BLaER1 treated with 17β-estradiol and CSF1 and Interleukin-3, amounts not matched to agents 10 nM and 100 nM (cell line): ENCODE results near the gene AQP1.

ENCODE experiments used
- H3K27ac ChIP-seq, 11 experiments: shearing (Covaris generic); formaldehyde crosslinking; 2 replicates each; pipeline ENCODE4 v1.8.1; 2022
- H3K27me3 ChIP-seq, 11 experiments: shearing (Covaris generic); formaldehyde crosslinking; 2 replicates each; pipeline ENCODE4 v1.8.1; 2022
- H3K36me3 ChIP-seq, 11 experiments: shearing (Covaris generic); formaldehyde crosslinking; 2 replicates each; pipeline ENCODE4 v1.8.1; 2022
- H3K4me1 ChIP-seq, 10 experiments: shearing (Covaris generic); formaldehyde crosslinking; 2 replicates each; pipeline ENCODE4 v1.8.1; 2022
- H3K4me2 ChIP-seq, 11 experiments: shearing (Covaris generic); formaldehyde crosslinking; 2 replicates each; pipeline ENCODE4 v1.8.1; 2022
- H3K4me3 ChIP-seq, 10 experiments: shearing (Covaris generic); formaldehyde crosslinking; 2 replicates each; pipeline ENCODE4 v1.8.1; 2022
- H3K9ac ChIP-seq, 11 experiments: shearing (Covaris generic); formaldehyde crosslinking; 2 replicates each; pipeline ENCODE4 v1.8.1; 2022
- H3K9me3 ChIP-seq, 11 experiments: shearing (Covaris generic); formaldehyde crosslinking; replicated peaks in 1 of 11; 2 replicates each; pipeline ENCODE4 v1.8.1; 2022
- H4K20me1 ChIP-seq, 11 experiments: shearing (Covaris generic); formaldehyde crosslinking; 2 replicates each; pipeline ENCODE4 v1.8.1; 2022
- Cebpa-rat ChIP-seq, 11 experiments: shearing (Covaris generic); IDR thresholded peaks; 2 replicates each; pipeline ENCODE4 v1.8.1; 2022

The AQP1 gene

GRCh38 chr7:30898411-30898810 is 13.2 kb upstream of the AQP1 start:
- peak overlapping the region in 2 of 11 experiments; percentile 9 to 31; a peak in 2 of 22 replicates for H3K9ac ChIP-seq
- no peak for TF ChIP-seq Cebpa-rat (IDR thresholded peaks at IDR 0.05)
- no peaks in the 10 kb centered on the region for H3K9me3 ChIP-seq
- 0 out of 22 replicates have a peak, but pooled peaks cover 0 to 10% (median 0%) of the 10 kb centered on the region in 11 experiments for H4K20me1 ChIP-seq
- H3K36me3 ChIP-seq = no peaks in the 10 kb centered on the region
- H3K4me2 ChIP-seq = peak overlapping the region; percentile 8 to 78 (median 61); a peak in 21 of 22 replicates
- H3K4me1 ChIP-seq = peaks cover 31 to 97% (median 88%) of the 10 kb centered on the region in 10 experiments
- peak overlapping the region in 6 of 11 experiments; percentile 43 to 67 (median 56); a peak in 11 of 22 replicates for H3K27ac ChIP-seq
- H3K27me3 ChIP-seq = peaks cover 0 to 8% (median 0%) of the 10 kb centered on the region in 11 experiments; a peak in 1 of 22 replicates
- no peak overlapping the region for H3K4me3 ChIP-seq

GRCh38 chr7:30899066-30899465 is 12.6 kb upstream of the AQP1 start:
- Histone ChIP-seq H3K27ac (peak overlapping the region in 4 of 11 experiments; percentile 43 to 67 (median 60); a peak in 7 of 22 replicates), H3K4me1 (peaks cover 31 to 97% (median 87%) of the 10 kb centered on the region in 10 experiments), H4K20me1 (0 out of 22 replicates have a peak, but pooled peaks cover 0 to 10% (median 0%) of the 10 kb centered on the region in 11 experiments), H3K9me3 (no peaks in the 10 kb centered on the region), H3K36me3 (no peaks in the 10 kb centered on the region), H3K4me2 (peak overlapping the region in 6 of 11 experiments; percentile 56 to 78 (median 64); a peak in 9 of 22 replicates), H3K4me3 (no peak overlapping the region), H3K27me3 (peaks cover 0 to 5% (median 0%) of the 10 kb centered on the region in 11 experiments; a peak in 1 of 22 replicates), H3K9ac (peak overlapping the region in 1 of 11 experiments; percentile 9; a peak in 1 of 22 replicates)
- TF ChIP-seq Cebpa-rat (IDR thresholded peaks at IDR 0.05) = no peak

- Histone ChIP-seq H3K4me3 (no peak overlapping the region), H3K27me3 (peaks cover 0 to 3% (median 0%) of the 10 kb centered on the region in 11 experiments; a peak in 1 of 22 replicates), H3K9ac (no peak overlapping the region; a peak in 1 of 22 replicates), H3K4me1 (peaks cover 31 to 97% (median 84%) of the 10 kb centered on the region in 10 experiments), H4K20me1 (peaks cover 0 to 10% (median 0%) of the 10 kb centered on the region in 11 experiments; a peak in 1 of 22 replicates), H3K9me3 (no peaks in the 10 kb centered on the region), H3K4me2 (peak overlapping the region in 1 of 11 experiments; percentile 3; a peak in 1 of 22 replicates), H3K36me3 (no peaks in the 10 kb centered on the region), H3K27ac (no peak overlapping the region)
- no peak for TF ChIP-seq Cebpa-rat (IDR thresholded peaks at IDR 0.05)
Observed at GRCh38 chr7:30899630-30900029, 12.0 kb upstream of the AQP1 start.

- Histone ChIP-seq H3K9ac (no peak overlapping the region), H3K36me3 (no peaks in the 10 kb centered on the region), H3K4me1 (peaks cover 27 to 94% (median 80%) of the 10 kb centered on the region in 10 experiments), H3K27me3 (no peaks in the 10 kb centered on the region), H3K9me3 (no peaks in the 10 kb centered on the region), H3K4me3 (no peak overlapping the region), H4K20me1 (peaks cover 0 to 9% (median 0%) of the 10 kb centered on the region in 11 experiments; a peak in 1 of 22 replicates), H3K27ac (peak overlapping the region in 2 of 11 experiments; percentile 8 to 32; a peak in 1 of 22 replicates), H3K4me2 (0 out of 22 replicates have a peak overlapping the region, but pooled peaks of 1 of the 11 experiments have one; percentile 3)
- TF ChIP-seq Cebpa-rat (IDR thresholded peaks at IDR 0.05) = no peak
Observed at GRCh38 chr7:30900053-30900452, 11.6 kb upstream of the AQP1 start.

- Histone ChIP-seq H4K20me1 (peaks cover 0 to 1% (median 0%) of the 10 kb centered on the region in 11 experiments; a peak in 1 of 22 replicates), H3K9ac (no peak overlapping the region), H3K4me1 (peaks cover 19 to 88% (median 75%) of the 10 kb centered on the region in 10 experiments), H3K36me3 (no peaks in the 10 kb centered on the region), H3K4me3 (no peak overlapping the region), H3K4me2 (peak overlapping the region in 10 of 11 experiments; percentile 15 to 52 (median 36); a peak in 16 of 22 replicates), H3K27me3 (no peaks in the 10 kb centered on the region), H3K27ac (peak overlapping the region in 3 of 11 experiments; percentile 4 to 42 (median 8); a peak in 2 of 22 replicates), H3K9me3 (no peaks in the 10 kb centered on the region)
- no peak for TF ChIP-seq Cebpa-rat (IDR thresholded peaks at IDR 0.05)
Observed at GRCh38 chr7:30900803-30901362, 10.8 kb upstream of the AQP1 start.

GRCh38 chr7:30901856-30902255 is 9.8 kb upstream of the AQP1 start:
- TF ChIP-seq Cebpa-rat (IDR thresholded peaks at IDR 0.05) = no peak
- H3K27ac ChIP-seq = no peak overlapping the region

GRCh38 chr7:30902466-30902865 is 9.2 kb upstream of the AQP1 start:
- TF ChIP-seq Cebpa-rat (IDR thresholded peaks at IDR 0.05) = no peak
- no peaks in the 10 kb centered on the region for H3K27me3 ChIP-seq
- H4K20me1 ChIP-seq = no peaks in the 10 kb centered on the region; a peak in 1 of 22 replicates
- peaks cover 12 to 76% (median 60%) of the 10 kb centered on the region in 10 experiments for H3K4me1 ChIP-seq
- no peak overlapping the region for H3K4me3 ChIP-seq
- H3K36me3 ChIP-seq = no peaks in the 10 kb centered on the region
- H3K9me3 ChIP-seq = no peaks in the 10 kb centered on the region
- peak overlapping the region in 8 of 11 experiments; percentile 37 to 77 (median 64); a peak in 14 of 22 replicates for H3K4me2 ChIP-seq
- peak overlapping the region in 3 of 11 experiments; percentile 3 to 39 (median 19); a peak in 2 of 22 replicates for H3K27ac ChIP-seq
- peak overlapping the region in 2 of 11 experiments; percentile 18 to 44; a peak in 2 of 22 replicates for H3K9ac ChIP-seq

More at GRCh38 chr7:30901856-30902255, 9.8 kb upstream of the AQP1 start:
- Histone ChIP-seq H3K4me2 (peak overlapping the region in 9 of 11 experiments; percentile 34 to 77 (median 41); a peak in 16 of 22 replicates), H3K4me1 (peaks cover 16 to 82% (median 67%) of the 10 kb centered on the region in 10 experiments), H3K36me3 (no peaks in the 10 kb centered on the region), H3K9ac (no peak overlapping the region), H3K4me3 (no peak overlapping the region), H3K27me3 (no peaks in the 10 kb centered on the region), H3K9me3 (no peaks in the 10 kb centered on the region), H4K20me1 (no peaks in the 10 kb centered on the region; a peak in 1 of 22 replicates)

- TF ChIP-seq Cebpa-rat (IDR thresholded peaks at IDR 0.05) = no peak
Observed at GRCh38 chr7:30903146-30903545, 8.5 kb upstream of the AQP1 start.

GRCh38 chr7:30904561-30904960 is 7.1 kb upstream of the AQP1 start:
- 0 out of 22 replicates have a peak overlapping the region, but pooled peaks of 1 of the 11 experiments have one; percentile 3 for H3K4me2 ChIP-seq

More at GRCh38 chr7:30903146-30903545, 8.5 kb upstream of the AQP1 start:
- H3K9ac ChIP-seq = peak overlapping the region in 3 of 11 experiments; percentile 18 to 44 (median 18); a peak in 4 of 22 replicates
- H3K27me3 ChIP-seq = no peaks in the 10 kb centered on the region
- H4K20me1 ChIP-seq = no peaks in the 10 kb centered on the region; a peak in 1 of 22 replicates
- peak overlapping the region in 5 of 11 experiments; percentile 3 to 39 (median 18); a peak in 2 of 22 replicates for H3K27ac ChIP-seq
- peaks cover 10 to 69% (median 54%) of the 10 kb centered on the region in 10 experiments for H3K4me1 ChIP-seq
- peak overlapping the region in 9 of 11 experiments; percentile 24 to 77 (median 63); a peak in 16 of 22 replicates for H3K4me2 ChIP-seq
- H3K4me3 ChIP-seq = no peak overlapping the region
- no peaks in the 10 kb centered on the region for H3K9me3 ChIP-seq
- no peaks in the 10 kb centered on the region for H3K36me3 ChIP-seq

More at GRCh38 chr7:30904561-30904960, 7.1 kb upstream of the AQP1 start:
- H3K9me3 ChIP-seq = no peaks in the 10 kb centered on the region
- H3K27ac ChIP-seq = no peak overlapping the region
- no peaks in the 10 kb centered on the region; a peak in 1 of 22 replicates for H4K20me1 ChIP-seq
- H3K9ac ChIP-seq = no peak overlapping the region
- TF ChIP-seq Cebpa-rat (IDR thresholded peaks at IDR 0.05) = no peak
- no peaks in the 10 kb centered on the region for H3K27me3 ChIP-seq
- H3K4me1 ChIP-seq = peaks cover 5 to 61% (median 44%) of the 10 kb centered on the region in 10 experiments; a peak in 17 of 20 replicates
- H3K4me3 ChIP-seq = no peak overlapping the region
- H3K36me3 ChIP-seq = no peaks in the 10 kb centered on the region
